HAP-1 (cell line): ENCODE results near the gene KCND1.
"Not testable (repeated sequence)": the region's sequence is repeated elsewhere in the genome, so short reads cannot be mapped to it uniquely, and the experiment has no call there.

Source experiments
- DNase-seq, 2 experiments: peaks; one replicate each; pipeline ENCODE4 v3.0.0-alpha.2; 2016 to 2020; ENCODE audit warnings: low spot score in 2 of 2
- H3K27me3 ChIP-seq: fragments of 250-450 bp; sonication (Bioruptor Pico); 2 replicates; pipeline ENCODE4 v1.5.1; 2020; ENCODE audit warnings: low read depth, mild to moderate bottlenecking, moderate library complexity
- H3K36me3 ChIP-seq: fragments of 250-450 bp; sonication (Bioruptor Pico); replicated peaks from 2 replicates; pipeline ENCODE4 v1.5.1; 2020; ENCODE audit warnings: mild to moderate bottlenecking
- H3K4me1 ChIP-seq: fragments of 250-450 bp; sonication (Bioruptor Pico); 2 replicates; pipeline ENCODE4 v1.5.1; 2020; ENCODE audit warnings: mild to moderate bottlenecking
- H3K4me3 ChIP-seq: fragments of 250-450 bp; sonication (Bioruptor Pico); 2 replicates; pipeline ENCODE4 v1.5.1; 2020; ENCODE audit warnings: mild to moderate bottlenecking, moderate library complexity
- H3K9me3 ChIP-seq: fragments of 250-450 bp; sonication (Bioruptor Pico); 2 replicates; pipeline ENCODE4 v1.5.1; 2020; ENCODE audit warnings: mild to moderate bottlenecking, moderate library complexity
- in situ Hi-C: fragments of 300-500 bp; cut with MboI; formaldehyde crosslinking; loops from 3 replicates; pipeline ENCODE4 v1.14.3; 2020; ENCODE audit warnings: low sequenced_read_pairs, inconsistent platforms, mixed read lengths

Gene KCND1

GRCh38 chrX:48989483-48989882 is 17.8 kb upstream of the KCND1 start:
- in situ Hi-C loops = loop anchor here (10.0 kb wide), 1 partner anchor 115 kb away; no protein-coding TSS in a partner anchor
- no peaks in the 10 kb centered on the region for H3K9me3 ChIP-seq
- no peaks in the 10 kb centered on the region for H3K27me3 ChIP-seq
- no peak overlapping the region for H3K4me3 ChIP-seq
- DNase-seq = no peak
- H3K36me3 ChIP-seq = peaks cover 65% of the 10 kb centered on the region
- no peaks in the 10 kb centered on the region for H3K4me1 ChIP-seq

- no peak for DNase-seq
- in situ Hi-C loops = loop anchor here (10.0 kb wide), 1 partner anchor 121 kb away; no protein-coding TSS in a partner anchor
- no peaks in the 10 kb centered on the region for H3K27me3 ChIP-seq
- H3K4me1 ChIP-seq = no peaks in the 10 kb centered on the region
- no peak overlapping the region for H3K4me3 ChIP-seq
- H3K9me3 ChIP-seq = no peaks in the 10 kb centered on the region
- peaks cover 58% of the 10 kb centered on the region for H3K36me3 ChIP-seq
These were observed 12.3 kb upstream of the KCND1 start for GRCh38 chrX:48983896-48984295.

GRCh38 chrX:48983081-48983480 is 11.4 kb upstream of the KCND1 start:
- in situ Hi-C loops = loop anchor here (10.0 kb wide), 1 partner anchor 122 kb away; no protein-coding TSS in a partner anchor
- H3K36me3 ChIP-seq = peaks cover 53% of the 10 kb centered on the region

GRCh38 chrX:48981178-48981577 is 9.5 kb upstream of the KCND1 start:
- in situ Hi-C loops = loop anchor here (10.0 kb wide), 1 partner anchor 124 kb away; no protein-coding TSS in a partner anchor
- Histone ChIP-seq H3K4me1 (no peaks in the 10 kb centered on the region), H3K36me3 (peaks cover 65% of the 10 kb centered on the region)

More at GRCh38 chrX:48983081-48983480, 11.4 kb upstream of the KCND1 start:
- Histone ChIP-seq H3K9me3 (no peaks in the 10 kb centered on the region), H3K4me3 (no peak overlapping the region), H3K4me1 (no peaks in the 10 kb centered on the region), H3K27me3 (no peaks in the 10 kb centered on the region)
- no peak for DNase-seq

GRCh38 chrX:48980341-48980740 is 8.7 kb upstream of the KCND1 start:
- not testable (repeated sequence) for H3K4me1 ChIP-seq, H3K27me3 ChIP-seq, DNase-seq, H3K4me3 ChIP-seq, H3K9me3 ChIP-seq
- in situ Hi-C loops = loop anchor here (10.0 kb wide), 1 partner anchor 124 kb away; no protein-coding TSS in a partner anchor
- H3K36me3 ChIP-seq = peaks cover 71% of the 10 kb centered on the region

More at GRCh38 chrX:48981178-48981577, 9.5 kb upstream of the KCND1 start:
- Histone ChIP-seq H3K9me3 (no peaks in the 10 kb centered on the region), H3K4me3 (no peak overlapping the region), H3K27me3 (no peaks in the 10 kb centered on the region)
- no peak for DNase-seq

GRCh38 chrX:48978226-48978625 is 6.6 kb upstream of the KCND1 start:
- Histone ChIP-seq H3K36me3 (peaks cover 68% of the 10 kb centered on the region), H3K9me3 (no peaks in the 10 kb centered on the region)

GRCh38 chrX:48976086-48976485 is 4.4 kb upstream of the KCND1 start:
- H3K4me3 ChIP-seq = no peak overlapping the region
- H3K9me3 ChIP-seq = no peaks in the 10 kb centered on the region
- DNase-seq = no peak
- peaks cover 48% of the 10 kb centered on the region for H3K36me3 ChIP-seq
- peaks cover 3% of the 10 kb centered on the region; the same call in 1 of the 2 replicates for H3K4me1 ChIP-seq
- in situ Hi-C loops = no loop called here
- no peaks in the 10 kb centered on the region for H3K27me3 ChIP-seq

More at GRCh38 chrX:48978226-48978625, 6.6 kb upstream of the KCND1 start:
- in situ Hi-C loops = no loop called here
- Histone ChIP-seq H3K4me1 (no peaks in the 10 kb centered on the region), H3K4me3 (no peak overlapping the region), H3K27me3 (no peaks in the 10 kb centered on the region)
- no peak for DNase-seq

- in situ Hi-C loops = no loop called here
- Histone ChIP-seq H3K36me3 (peaks cover 46% of the 10 kb centered on the region), H3K4me3 (no peak overlapping the region), H3K9me3 (no peaks in the 10 kb centered on the region), H3K27me3 (no peaks in the 10 kb centered on the region), H3K4me1 (peaks cover 3% of the 10 kb centered on the region; the same call in 1 of the 2 replicates)
- DNase-seq = no peak
These were observed 3.9 kb upstream of the KCND1 start for GRCh38 chrX:48975541-48975940.

GRCh38 chrX:48975041-48975440 is 3.4 kb upstream of the KCND1 start:
- in situ Hi-C loops = no loop called here
- no peak for DNase-seq
- Histone ChIP-seq H3K4me3 (no peak overlapping the region), H3K36me3 (peaks cover 42% of the 10 kb centered on the region), H3K27me3 (no peaks in the 10 kb centered on the region), H3K9me3 (no peaks in the 10 kb centered on the region), H3K4me1 (peaks cover 3% of the 10 kb centered on the region; the same call in 1 of the 2 replicates)

GRCh38 chrX:48974574-48974973 is 2.9 kb upstream of the KCND1 start:
- in situ Hi-C loops = no loop called here
- no peak for DNase-seq
- Histone ChIP-seq H3K4me3 (no peak overlapping the region), H3K4me1 (peaks cover 3% of the 10 kb centered on the region; the same call in 1 of the 2 replicates), H3K9me3 (no peaks in the 10 kb centered on the region), H3K36me3 (peaks cover 37% of the 10 kb centered on the region), H3K27me3 (no peaks in the 10 kb centered on the region)

GRCh38 chrX:48974033-48974432 is 2.4 kb upstream of the KCND1 start:
- Histone ChIP-seq H3K4me3 (no peak overlapping the region), H3K9me3 (no peaks in the 10 kb centered on the region), H3K36me3 (peaks cover 36% of the 10 kb centered on the region), H3K27me3 (no peaks in the 10 kb centered on the region), H3K4me1 (peaks cover 3% of the 10 kb centered on the region; the same call in 1 of the 2 replicates)
- DNase-seq = no peak
- in situ Hi-C loops = no loop called here

- Histone ChIP-seq H3K4me1 (peaks cover 3% of the 10 kb centered on the region; the same call in 1 of the 2 replicates), H3K9me3 (no peaks in the 10 kb centered on the region), H3K36me3 (peaks cover 28% of the 10 kb centered on the region), H3K4me3 (no peak overlapping the region), H3K27me3 (no peaks in the 10 kb centered on the region)
- peak; percentile 34 to 77 for DNase-seq
- in situ Hi-C loops = no loop called here
These were observed 848 bp upstream of the KCND1 start for GRCh38 chrX:48972220-48973164.

- Histone ChIP-seq H3K4me3 (no peak overlapping the region), H3K9me3 (no peaks in the 10 kb centered on the region), H3K4me1 (peaks cover 3% of the 10 kb centered on the region; the same call in 1 of the 2 replicates), H3K27me3 (no peaks in the 10 kb centered on the region), H3K36me3 (peaks cover 3% of the 10 kb centered on the region)
- in situ Hi-C loops = no loop called here
- DNase-seq = no peak
These were observed 2.2 kb downstream of the KCND1 start for GRCh38 chrX:48969471-48969870.

GRCh38 chrX:48968377-48968776 is 3.3 kb downstream of the KCND1 start:
- Histone ChIP-seq H3K27me3 (no peaks in the 10 kb centered on the region), H3K4me3 (no peak overlapping the region), H3K36me3 (no peaks in the 10 kb centered on the region), H3K9me3 (no peaks in the 10 kb centered on the region), H3K4me1 (peaks cover 3% of the 10 kb centered on the region; the same call in 1 of the 2 replicates)
- in situ Hi-C loops = no loop called here
- DNase-seq = no peak
